ENCODE measurements around the gene ADORA1. TPM values are rescaled to one million over a fixed set of nuclear protein-coding genes. Genes with fewer than 3 reads are reported as not detected.

The ADORA1 gene
- total and polyA plus RNA-seq, 2 of the 4 experiments (the other 2 are of a cell fraction) = 0.36 to 0.56 TPM

- Histone ChIP-seq H4K8ac (ENCODE audit: low read depth in 2 of 2, low read length in 2 of 2) (peak overlapping the region; percentile 13 to 43), H3K27me3 (ENCODE audit: control insufficient read depth, insufficient read depth, low read length) (no peaks in the 10 kb centered on the region), H2AFZ (replicated peaks; ENCODE audit: low read length, poor library complexity) (peak overlapping the region; percentile 9), H3K4me1 (ENCODE audit: control insufficient read depth, insufficient read depth, low read length) (peaks cover 49% of the 10 kb centered on the region), H3K4me3 (ENCODE audit: insufficient read depth, low read depth, low read length) (no peak overlapping the region), H3K27ac (ENCODE audit: insufficient read depth, low read length) (peak overlapping the region; percentile 83), H2AK9ac (replicated peaks; ENCODE audit: low read depth, low read length, poor library complexity) (peak overlapping the region; percentile 44), H4K5ac (ENCODE audit: low read depth, low read length) (peak overlapping the region; percentile 82), H2BK5ac (ENCODE audit: low read depth, low read length, poor library complexity, severe bottlenecking) (peak overlapping the region; percentile 90), H2AK5ac (ENCODE audit: low read depth, low read length) (peak overlapping the region; percentile 97), H3K4ac (ENCODE audit: low read depth, low read length) (peak overlapping the region; percentile 83), H3K4me2 (ENCODE audit: low read depth, low read length) (0 out of 2 replicates have a peak overlapping the region, but pooled peaks have one; percentile 3), H4K91ac (ENCODE audit: insufficient read depth, low read depth, low read length) (peak overlapping the region; percentile 82; the same call in 1 of the 2 replicates), H3K23ac (ENCODE audit: low read depth, low read length) (0 out of 2 replicates have a peak overlapping the region, but pooled peaks have one; percentile 48), H4K20me1 (ENCODE audit: insufficient read depth, low read length) (no peaks in the 10 kb centered on the region), H2BK20ac (ENCODE audit: low read depth, low read length) (peak overlapping the region; percentile 60), H3K9me1 (ENCODE audit: insufficient read depth, low read length) (peaks cover 17% of the 10 kb centered on the region), H3K36me3 (ENCODE audit: control insufficient read depth, insufficient read depth, low read length) (no peaks in the 10 kb centered on the region), H3K9ac (ENCODE audit: low read depth, low read length) (peak overlapping the region; percentile 1; the same call in 1 of the 2 replicates), H3K18ac (ENCODE audit: low read depth, low read length) (peak overlapping the region; percentile 88), H3K14ac (replicated peaks; ENCODE audit: low read depth, low read length) (peak overlapping the region; percentile 77), H2BK120ac (ENCODE audit: low read depth, low read length) (peak overlapping the region; percentile 90), H3K79me1 (ENCODE audit: low read depth in 1 of 2, low read length in 2 of 2) (no peaks in the 10 kb centered on the region), H2BK15ac (ENCODE audit: low read depth, low read length) (peak overlapping the region; percentile 41; the same call in 2 of the 3 replicates), H3K56ac (ENCODE audit: extremely low read depth, insufficient read depth, low read length) (no peak overlapping the region; the same call in 1 of the 2 replicates), H3K9me3 (ENCODE audit: control insufficient read depth, insufficient read depth, low read length) (no peaks in the 10 kb centered on the region)
- ATAC-seq (ENCODE audit: low read depth) (no peak), DNase-seq (no peak)
- WGBS, 2 experiments (ENCODE audit: extremely low coverage in 2 of 2, insufficient read length in 1 of 2) = 100% methylated on average over 1 of the region's 6 CpGs; no CpG with 5 or more reads in 1 of the 2 experiments
- CTCF ChIA-PET = interaction anchor here (1.0 to 1.1 kb wide), 2 partner anchors 17 kb away, joined by 3 to 4 read pairs; no protein-coding TSS in a partner anchor
- dilution Hi-C loops (cut with HindIII; ENCODE audit: low sequenced_read_pairs, unreplicated experiment) = no loop called here
- POLR2A ChIA-PET (ENCODE audit: unreplicated experiment) = no interaction called here
- in situ Hi-C loops (cut with MboI; ENCODE audit: low sequenced_read_pairs) = no loop called here
- TF ChIP-seq NFE2L2 (IDR thresholded peaks at IDR 0.05; ENCODE audit: low read depth, low read length) (no peak), CHD1 (IDR thresholded peaks at IDR 0.05; ENCODE audit: low read depth, low read length) (no peak), RAD21 (IDR thresholded peaks at IDR 0.05; ENCODE audit: low read length) (no peak), MAFK (IDR thresholded peaks at IDR 0.05; ENCODE audit: low read depth, low read length) (no peak)
- intact Hi-C loops (cut with micrococcal nuclease) = no loop called here
- BruUV-seq (replicated peaks) = no TSS peak
Observed at GRCh38 chr1:203199481-203199815, 71.9 kb downstream of the ADORA1 start.

All from IMR-90 (cell line).